ENCODE measurements around the gene MFAP2. TPM values are rescaled to one million over a fixed set of nuclear protein-coding genes. Genes with fewer than 3 reads are reported as not detected.

The MFAP2 gene
- total and polyA plus RNA-seq, 2 of the 8 experiments (the other 6 are each of a cell fraction or from before 2014, with no cell fraction given) = 172 to 326 TPM

DNA sequence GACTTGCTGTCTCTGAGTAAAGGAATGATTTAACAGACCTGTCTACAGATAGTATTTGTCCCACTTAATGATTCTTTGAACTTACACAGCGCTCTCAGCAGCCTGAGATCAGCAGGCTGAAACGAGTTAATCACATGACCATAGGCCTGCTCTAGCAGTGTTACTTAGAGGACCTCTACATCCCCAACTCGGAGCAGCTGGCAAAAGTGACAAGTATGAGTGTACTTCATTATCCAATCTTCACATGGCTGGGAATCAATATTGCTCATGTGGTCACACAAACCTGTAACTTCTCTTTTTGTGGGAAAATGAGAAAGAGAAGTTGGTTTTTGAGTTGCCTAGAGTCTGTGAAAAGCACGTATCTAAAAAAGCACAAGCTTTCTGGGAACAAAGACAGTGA lies 42.7 kb upstream of the MFAP2 start:
- no peak overlapping the region for H2BK20ac ChIP-seq (ENCODE audit: low read length)
- no peaks in the 10 kb centered on the region for H3K79me1 ChIP-seq (ENCODE audit: low read depth, low read length)
- H2BK12ac ChIP-seq (ENCODE audit: low read depth, low read length) = no peak overlapping the region
- H3K23me2 ChIP-seq (ENCODE audit: low read depth, low read length) = no peaks in the 10 kb centered on the region
- H2BK120ac ChIP-seq (replicated peaks; ENCODE audit: low read depth, low read length) = no peak overlapping the region
- H4K8ac ChIP-seq (ENCODE audit: extremely low read depth, insufficient read depth, low read length) = no peak overlapping the region
- no peak overlapping the region for H4K91ac ChIP-seq (replicated peaks; ENCODE audit: insufficient read length, low read length)
- no peak overlapping the region for H3K27ac ChIP-seq (ENCODE audit: low read depth, low read length)
- no peaks in the 10 kb centered on the region for H3K4me1 ChIP-seq (replicated peaks in 1 of 4; ENCODE audit: control insufficient read depth in 3 of 4, insufficient read depth in 4 of 4, low read length in 3 of 4)
- no peak overlapping the region for H3K4me3 ChIP-seq (ENCODE audit: extremely low read depth in 1 of 4, insufficient read depth in 2 of 4, low read depth in 3 of 4, low read length in 4 of 4)
- WGBS, 2 experiments (ENCODE audit: extremely low coverage in 1 of 2, insufficient coverage in 1 of 2, insufficient read length in 1 of 2, insufficient replicate concordance in 2 of 2, low coverage in 1 of 2, low lambda C conversion rate in 2 of 2, missing lambda C conversion rate in 1 of 2) = 95% methylated on average over 4 of the region's 4 CpGs; no CpG with 5 or more reads in 1 of the 2 experiments
- H3K18ac ChIP-seq (ENCODE audit: extremely low read depth, low read length) = no peak overlapping the region
- H4K5ac ChIP-seq (ENCODE audit: insufficient read length, low read depth, low read length) = no peak overlapping the region
- H3K27me3 ChIP-seq (replicated peaks in 1 of 4; ENCODE audit: control insufficient read depth in 3 of 4, extremely low read depth in 1 of 4, insufficient read depth in 3 of 4, low read length in 3 of 4) = no peaks in the 10 kb centered on the region
- no peak overlapping the region for H3K4ac ChIP-seq (replicated peaks; ENCODE audit: insufficient read length, low read depth, low read length)
- peaks cover 0 to 2% of the 10 kb centered on the region in 2 experiments for H4K20me1 ChIP-seq (replicated peaks in 1 of 2; ENCODE audit: control insufficient read depth in 1 of 2, insufficient read depth in 2 of 2, low read length in 2 of 2)
- CTCF ChIA-PET (ENCODE audit: partially characterized antibody) = interaction anchor here (0.7 to 2.9 kb wide), 12 partner anchors 9 to 75 kb away, joined by 3 to 16 read pairs (median 4); partner anchors contain the start of gene ATP13A2
- H3K9me3 ChIP-seq (ENCODE audit: insufficient read depth in 2 of 2, low read depth in 1 of 2, low read length in 1 of 2) = no peaks in the 10 kb centered on the region
- H3K9ac ChIP-seq (replicated peaks in 1 of 4; ENCODE audit: extremely low read depth in 1 of 4, low read depth in 3 of 4, low read length in 3 of 4) = no peak overlapping the region
- H3K79me2 ChIP-seq (ENCODE audit: control insufficient read depth in 1 of 2, insufficient read depth in 2 of 2, low read length in 2 of 2) = no peaks in the 10 kb centered on the region
- POLR2A ChIA-PET (ENCODE audit: partially characterized antibody) = interaction anchor here (0.7 kb wide), 1 partner anchor 538 kb away, joined by 3 read pairs; no protein-coding TSS in a partner anchor
- no peak overlapping the region for H3K14ac ChIP-seq (ENCODE audit: insufficient read length)
- H2BK15ac ChIP-seq (ENCODE audit: low read length) = no peak overlapping the region
- DNase-seq (ENCODE audit: low read depth in 1 of 2, low spot score in 2 of 2) (no peak), FAIRE-seq (no peak)
- no peak overlapping the region for H3K4me2 ChIP-seq (ENCODE audit: insufficient read depth in 1 of 2, low read depth in 2 of 2, low read length in 2 of 2)
- H2AK5ac ChIP-seq (ENCODE audit: low read depth, low read length) = no peak overlapping the region
- H3K56ac ChIP-seq (replicated peaks; ENCODE audit: insufficient read length, low read depth, low read length) = no peak overlapping the region
- H3K36me3 ChIP-seq (ENCODE audit: control insufficient read depth in 2 of 4, insufficient read depth in 4 of 4, low read length in 3 of 4) = peaks cover 28 to 95% (median 57%) of the 10 kb centered on the region in 4 experiments
- no peak overlapping the region for H2AFZ ChIP-seq (ENCODE audit: low read length)
- no peak overlapping the region for H3K23ac ChIP-seq (ENCODE audit: insufficient read length)
- H2BK5ac ChIP-seq (ENCODE audit: low read depth, low read length) = no peak overlapping the region
- TF ChIP-seq KDM4A (IDR thresholded peaks at IDR 0.05; ENCODE audit: low read depth, low read length, severe bottlenecking) (no peak), JUND (IDR thresholded peaks at IDR 0.05; ENCODE audit: low read length) (no peak), CBX8 (IDR thresholded peaks at IDR 0.05; ENCODE audit: borderline replicate concordance, low read depth, low read length) (no peak), HDAC6 (IDR thresholded peaks at IDR 0.05; ENCODE audit: low read depth, low read length) (no peak), SRF (IDR thresholded peaks at IDR 0.05; ENCODE audit: low read depth, low read length) (no peak), MAFK (IDR thresholded peaks at IDR 0.05; ENCODE audit: low read depth, low read length) (no peak), RXRA (IDR thresholded peaks at IDR 0.05; ENCODE audit: insufficient read depth, low read depth, low read length) (no peak), TCF12 (IDR thresholded peaks at IDR 0.05; ENCODE audit: low read depth, low read length) (no peak), CHD1 (IDR thresholded peaks at IDR 0.05; ENCODE audit: low read depth, low read length) (no peak), SP4 (IDR thresholded peaks at IDR 0.05; ENCODE audit: low read length) (no peak)
- TF ChIP-seq, protein P1, sequence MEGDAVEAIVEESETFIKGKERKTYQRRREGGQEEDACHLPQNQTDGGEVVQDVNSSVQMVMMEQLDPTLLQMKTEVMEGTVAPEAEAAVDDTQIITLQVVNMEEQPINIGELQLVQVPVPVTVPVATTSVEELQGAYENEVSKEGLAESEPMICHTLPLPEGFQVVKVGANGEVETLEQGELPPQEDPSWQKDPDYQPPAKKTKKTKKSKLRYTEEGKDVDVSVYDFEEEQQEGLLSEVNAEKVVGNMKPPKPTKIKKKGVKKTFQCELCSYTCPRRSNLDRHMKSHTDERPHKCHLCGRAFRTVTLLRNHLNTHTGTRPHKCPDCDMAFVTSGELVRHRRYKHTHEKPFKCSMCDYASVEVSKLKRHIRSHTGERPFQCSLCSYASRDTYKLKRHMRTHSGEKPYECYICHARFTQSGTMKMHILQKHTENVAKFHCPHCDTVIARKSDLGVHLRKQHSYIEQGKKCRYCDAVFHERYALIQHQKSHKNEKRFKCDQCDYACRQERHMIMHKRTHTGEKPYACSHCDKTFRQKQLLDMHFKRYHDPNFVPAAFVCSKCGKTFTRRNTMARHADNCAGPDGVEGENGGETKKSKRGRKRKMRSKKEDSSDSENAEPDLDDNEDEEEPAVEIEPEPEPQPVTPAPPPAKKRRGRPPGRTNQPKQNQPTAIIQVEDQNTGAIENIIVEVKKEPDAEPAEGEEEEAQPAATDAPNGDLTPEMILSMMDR (IDR thresholded peaks at IDR 0.05; ENCODE audit: control extremely low read depth in 1 of 3, insufficient read depth in 1 of 3, low read depth in 1 of 3, low read length in 3 of 3) = no peak
- TF ChIP-seq, protein P2, sequence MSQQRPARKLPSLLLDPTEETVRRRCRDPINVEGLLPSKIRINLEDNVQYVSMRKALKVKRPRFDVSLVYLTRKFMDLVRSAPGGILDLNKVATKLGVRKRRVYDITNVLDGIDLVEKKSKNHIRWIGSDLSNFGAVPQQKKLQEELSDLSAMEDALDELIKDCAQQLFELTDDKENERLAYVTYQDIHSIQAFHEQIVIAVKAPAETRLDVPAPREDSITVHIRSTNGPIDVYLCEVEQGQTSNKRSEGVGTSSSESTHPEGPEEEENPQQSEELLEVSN (IDR thresholded peaks at IDR 0.05) = no peak
